ENCODE data around the gene CSRP3. TPM values are rescaled to one million over a fixed set of nuclear protein-coding genes. Genes with fewer than 3 reads are reported as not detected.

Gene CSRP3
- total and polyA plus RNA-seq, 4 donors = 0.08 TPM; not detected in 3

DNA sequence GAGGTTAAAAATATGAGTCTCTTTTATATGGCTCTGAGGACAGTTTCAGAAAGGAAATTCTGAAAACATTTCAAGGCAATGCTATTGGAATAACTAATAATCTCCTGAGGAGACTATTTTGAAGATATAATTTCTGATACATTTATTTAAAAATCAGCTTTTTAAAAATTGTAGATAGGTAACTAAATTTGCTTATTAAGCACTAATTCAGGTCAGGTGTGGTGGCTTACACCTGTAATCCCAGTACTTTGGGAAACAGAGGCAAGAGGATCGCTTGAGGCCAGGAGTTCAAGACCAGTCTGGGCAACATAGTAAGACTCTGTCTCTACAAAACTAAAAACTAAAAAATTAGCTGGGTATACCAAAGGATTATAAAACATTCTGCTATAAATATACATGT lies 67.8 kb downstream of the CSRP3 start:
- WGBS = 96% methylated on average over 1 of the region's 1 CpG
- Histone ChIP-seq H3K27ac (ENCODE audit: low read depth in 1 of 2, low read length in 2 of 2) (no peak overlapping the region), H3K4me3 (ENCODE audit: low read depth in 1 of 3, low read length in 3 of 3) (no peak overlapping the region), H3K27me3 (ENCODE audit: control insufficient read depth in 4 of 4, insufficient read depth in 4 of 4, low read length in 3 of 4) (no peaks in the 10 kb centered on the region), H3K9me3 (ENCODE audit: control insufficient read depth in 4 of 4, low read length in 3 of 4) (peaks cover 0 to 4% (median under 1%) of the 10 kb centered on the region in 4 donors), H3K4me1 (ENCODE audit: control insufficient read depth in 4 of 4, insufficient read depth in 4 of 4, low read length in 3 of 4) (no peaks in the 10 kb centered on the region), H3K36me3 (ENCODE audit: control insufficient read depth in 4 of 4, insufficient read depth in 3 of 4, low read depth in 1 of 4, low read length in 3 of 4) (no peaks in the 10 kb centered on the region), H3K9ac (ENCODE audit: low read depth in 1 of 2, low read length in 2 of 2) (no peak overlapping the region)
- no peak for DNase-seq (ENCODE audit: low spot score)
- TF ChIP-seq RXRA (IDR thresholded peaks at IDR 0.05) = no peak

Other genes with a start within 250 kb of the CSRP3 start
- gene MRGPRX2, start 141.3 kb downstream of the CSRP3 start, total RNA-seq = not detected
- not detected for gene MRGPRX2, start 141.3 kb downstream of the CSRP3 start, polyA plus RNA-seq
- gene ZDHHC13, start 84.8 kb downstream of the CSRP3 start, total RNA-seq = 1 to 10 TPM; 3.9 to 8.2 TPM
- gene ZDHHC13, start 84.8 kb downstream of the CSRP3 start, polyA plus RNA-seq = 1 to 10 TPM; 1.2 to 1.5 TPM
- 1 to 10 TPM in 1 of 2 donors, not detected in 1; 9.6 TPM for gene E2F8, start 39.0 kb upstream of the CSRP3 start, total RNA-seq
- gene E2F8, start 39.0 kb upstream of the CSRP3 start, polyA plus RNA-seq = under 1 TPM; 0.14 to 0.66 TPM

All from liver (tissue), 9 donors.